Panc1 (cell line): ENCODE data around the gene YLPM1.

Source experiments
- TCF7L2 ChIP-seq: IDR thresholded peaks from 2 replicates; pipeline ENCODE4 v1.6.1; 2011; ENCODE audit warnings: mild to moderate bottlenecking, low read depth, low read length, inconsistent platforms
- TF ChIP-seq, protein P1 (sequence below): fragments of 450-650 bp; IDR thresholded peaks from 2 replicates; pipeline ENCODE4 v1.5.1; 2017; ENCODE audit warnings: mild to moderate bottlenecking

DNA sequence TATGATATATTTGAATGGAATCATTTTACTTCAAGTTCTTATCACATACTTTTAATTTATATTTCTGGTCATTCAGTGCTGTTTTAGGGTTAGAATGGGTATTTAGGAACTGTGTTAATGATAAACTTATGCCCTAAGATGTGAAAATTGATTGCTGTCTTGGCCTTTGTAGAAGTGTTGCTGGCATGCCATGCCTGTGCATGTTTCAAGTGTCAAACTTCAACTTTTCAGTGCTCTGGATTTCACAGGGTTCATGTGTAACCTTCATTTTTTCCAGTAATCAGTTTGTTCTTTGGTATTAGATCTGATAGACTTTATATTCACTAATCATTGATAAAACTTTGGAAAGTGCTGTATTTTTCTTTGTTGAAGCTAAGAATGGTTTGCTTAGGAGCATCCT lies 36.6 kb downstream of the YLPM1 start:
- TF ChIP-seq, protein P1, sequence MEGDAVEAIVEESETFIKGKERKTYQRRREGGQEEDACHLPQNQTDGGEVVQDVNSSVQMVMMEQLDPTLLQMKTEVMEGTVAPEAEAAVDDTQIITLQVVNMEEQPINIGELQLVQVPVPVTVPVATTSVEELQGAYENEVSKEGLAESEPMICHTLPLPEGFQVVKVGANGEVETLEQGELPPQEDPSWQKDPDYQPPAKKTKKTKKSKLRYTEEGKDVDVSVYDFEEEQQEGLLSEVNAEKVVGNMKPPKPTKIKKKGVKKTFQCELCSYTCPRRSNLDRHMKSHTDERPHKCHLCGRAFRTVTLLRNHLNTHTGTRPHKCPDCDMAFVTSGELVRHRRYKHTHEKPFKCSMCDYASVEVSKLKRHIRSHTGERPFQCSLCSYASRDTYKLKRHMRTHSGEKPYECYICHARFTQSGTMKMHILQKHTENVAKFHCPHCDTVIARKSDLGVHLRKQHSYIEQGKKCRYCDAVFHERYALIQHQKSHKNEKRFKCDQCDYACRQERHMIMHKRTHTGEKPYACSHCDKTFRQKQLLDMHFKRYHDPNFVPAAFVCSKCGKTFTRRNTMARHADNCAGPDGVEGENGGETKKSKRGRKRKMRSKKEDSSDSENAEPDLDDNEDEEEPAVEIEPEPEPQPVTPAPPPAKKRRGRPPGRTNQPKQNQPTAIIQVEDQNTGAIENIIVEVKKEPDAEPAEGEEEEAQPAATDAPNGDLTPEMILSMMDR: no peak
- no peak for TF ChIP-seq TCF7L2
